Cardiac fibroblast (primary cell): ENCODE data around the gene EIF4E.

ENCODE experiments used
- DNase-seq, 2 donors: peaks; one replicate each; pipeline versions ENCODE4 v3.0.0 to v3.0.0-alpha.2; 2010; ENCODE audit warnings: low read depth in 2 of 2
- H3K4me3 ChIP-seq, 2 donors: replicated peaks in 1 of 2; 1 replicate in 1 of 2; 2 replicates in 1 of 2; pipeline ENCODE4 v1.5.1; 2011; ENCODE audit warnings: low read depth in 2 of 2, low read length in 2 of 2, mild to moderate bottlenecking in 2 of 2, moderate library complexity in 1 of 2
- TF ChIP-seq, protein P1 (sequence below): IDR thresholded peaks from one replicate; pipeline ENCODE4 v1.5.1; 2011; ENCODE audit warnings: low read depth, mild to moderate bottlenecking, low read length, inconsistent platforms

EIF4E gene

GRCh38 chr4:98928505-98929340, at the start of gene EIF4E:
TSS of gene EIF4E (minus strand) at chr4:98929133. CDS start at chr4:98929112, 21 bp downstream.
- DNase-seq: peak; percentile 99
- peak within 1 kb of the TSS; percentile 82 to 97 for H3K4me3 ChIP-seq
- TF ChIP-seq, protein P1, sequence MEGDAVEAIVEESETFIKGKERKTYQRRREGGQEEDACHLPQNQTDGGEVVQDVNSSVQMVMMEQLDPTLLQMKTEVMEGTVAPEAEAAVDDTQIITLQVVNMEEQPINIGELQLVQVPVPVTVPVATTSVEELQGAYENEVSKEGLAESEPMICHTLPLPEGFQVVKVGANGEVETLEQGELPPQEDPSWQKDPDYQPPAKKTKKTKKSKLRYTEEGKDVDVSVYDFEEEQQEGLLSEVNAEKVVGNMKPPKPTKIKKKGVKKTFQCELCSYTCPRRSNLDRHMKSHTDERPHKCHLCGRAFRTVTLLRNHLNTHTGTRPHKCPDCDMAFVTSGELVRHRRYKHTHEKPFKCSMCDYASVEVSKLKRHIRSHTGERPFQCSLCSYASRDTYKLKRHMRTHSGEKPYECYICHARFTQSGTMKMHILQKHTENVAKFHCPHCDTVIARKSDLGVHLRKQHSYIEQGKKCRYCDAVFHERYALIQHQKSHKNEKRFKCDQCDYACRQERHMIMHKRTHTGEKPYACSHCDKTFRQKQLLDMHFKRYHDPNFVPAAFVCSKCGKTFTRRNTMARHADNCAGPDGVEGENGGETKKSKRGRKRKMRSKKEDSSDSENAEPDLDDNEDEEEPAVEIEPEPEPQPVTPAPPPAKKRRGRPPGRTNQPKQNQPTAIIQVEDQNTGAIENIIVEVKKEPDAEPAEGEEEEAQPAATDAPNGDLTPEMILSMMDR: peak; percentile 10

- TF ChIP-seq, protein P1: no peak
- DNase-seq: no peak
- no peak overlapping the region for H3K4me3 ChIP-seq
Observed at GRCh38 chr4:98977557-98977956, 48.6 kb upstream of the EIF4E start.

DNA sequence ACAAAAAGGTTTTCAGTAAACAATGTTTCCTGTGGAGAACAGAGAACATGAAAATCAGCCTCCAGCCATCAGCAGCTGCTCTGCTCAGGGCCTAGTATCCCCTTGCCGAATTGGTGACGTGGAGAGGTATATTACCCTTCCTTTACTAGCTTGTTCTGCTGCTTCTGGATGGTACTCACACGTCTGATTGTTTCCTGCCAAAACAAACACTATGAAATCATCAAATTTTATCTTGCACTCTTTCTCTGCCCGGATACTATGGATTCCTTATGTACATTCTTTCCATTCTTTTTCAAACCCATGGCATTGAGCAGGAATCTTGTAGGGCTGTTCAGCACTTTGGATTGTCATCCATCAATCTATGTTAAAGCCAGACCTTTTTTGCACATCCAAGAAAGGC, 47.8 kb upstream of the EIF4E start:
- TF ChIP-seq, protein P1: no peak
- no peak overlapping the region for H3K4me3 ChIP-seq

DNA sequence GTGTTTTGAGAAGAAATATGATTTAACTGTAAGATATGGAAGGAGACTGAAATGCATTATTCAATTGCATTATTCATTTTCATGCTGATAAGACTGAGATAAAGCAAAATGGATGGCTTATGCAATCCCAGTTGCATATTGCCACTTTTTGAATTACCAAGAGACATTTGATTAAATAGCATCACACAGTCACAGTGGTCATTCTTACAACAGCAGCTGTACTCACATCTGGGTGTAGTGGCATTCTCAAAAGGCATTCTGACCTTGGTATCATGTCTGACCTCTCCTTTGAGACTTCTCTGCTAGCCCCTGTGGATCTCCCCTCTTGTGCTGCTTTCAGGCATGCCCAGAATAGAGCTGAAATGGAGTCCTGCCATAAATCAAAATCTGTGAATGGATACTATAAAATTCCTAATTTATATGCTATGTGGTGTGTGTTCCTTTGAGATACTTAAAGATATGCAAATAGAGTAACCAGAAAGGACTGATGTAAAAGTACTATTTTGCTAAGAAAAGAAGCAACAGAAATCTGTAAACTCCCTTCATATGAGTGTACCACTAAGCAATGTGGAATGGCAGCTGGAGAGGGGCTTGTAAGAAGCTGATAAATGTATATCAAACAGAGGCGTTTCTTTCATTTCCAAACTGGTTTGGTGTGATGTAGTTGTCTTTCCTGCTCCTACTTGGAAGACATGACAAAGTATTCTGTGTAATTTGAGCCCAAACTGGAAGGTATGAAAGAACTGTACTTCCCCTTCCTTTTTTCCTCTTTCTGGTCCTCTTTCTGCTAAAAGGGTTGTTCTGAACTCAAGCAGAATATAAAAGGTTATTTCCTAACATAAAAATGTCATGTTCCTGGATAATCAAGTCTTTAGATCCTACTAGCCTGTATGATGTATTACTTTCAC, 41.2 kb upstream of the EIF4E start:
- TF ChIP-seq, protein P1: no peak
- DNase-seq: no peak
- no peak overlapping the region for H3K4me3 ChIP-seq

More for the DNA sequence above, 47.8 kb upstream of the EIF4E start:
- peak; percentile 51 to 68 for DNase-seq

DNA sequence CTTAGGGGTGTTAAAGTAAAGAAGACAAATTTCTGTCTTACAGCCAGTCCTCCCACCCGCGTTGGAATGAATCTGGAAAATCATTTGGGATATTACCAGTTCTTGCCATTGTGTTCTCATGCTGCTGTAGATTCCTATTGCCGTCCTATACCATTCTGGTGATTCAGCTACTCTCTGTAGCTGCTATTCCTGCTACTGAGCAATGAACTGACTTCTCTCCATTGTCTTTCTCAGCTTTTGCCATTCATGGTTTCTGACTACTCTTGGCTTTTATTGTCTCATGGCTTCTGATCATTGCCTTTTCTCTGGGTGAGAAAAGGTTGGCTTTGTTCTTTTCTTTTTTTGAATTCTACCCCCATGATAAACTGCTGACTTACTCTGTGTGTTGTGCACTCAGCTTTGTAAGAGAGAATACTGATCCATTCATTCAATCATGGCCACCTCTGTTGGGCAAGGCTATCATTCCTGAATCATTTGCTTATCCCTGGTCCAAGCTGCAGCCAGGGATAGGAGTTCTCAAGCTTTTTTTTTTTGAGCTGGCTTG, 38.9 kb upstream of the EIF4E start:
- H3K4me3 ChIP-seq: no peak overlapping the region
- no peak for DNase-seq
- TF ChIP-seq, protein P1: no peak

GRCh38 chr4:98966926-98967325, 38.0 kb upstream of the EIF4E start:
- TF ChIP-seq, protein P1: no peak
- DNase-seq: no peak
- no peak overlapping the region for H3K4me3 ChIP-seq
